Caco-2 (cell line): ENCODE measurements around the gene REEP3. TPM values are rescaled to one million over a fixed set of nuclear protein-coding genes. Genes with fewer than 3 reads are reported as not detected.

Source experiments
- BruUV-seq: library from RNA; stranded (reverse); fragments of 400-500 nt; replicated peaks from 2 replicates; lab custom pipeline; 2021; lab: Mats Ljungman, UMichigan
- CTCF ChIA-PET: fragments of 300-600 bp; sonication (Branson Sonifier 250); formaldehyde crosslinking; loops from one replicate; lab custom pipeline; 2022; ENCODE audit warnings: antibody characterized with exemption; lab: Charles Lee
- POLR2A ChIA-PET: fragments of 300-600 bp; sonication (Branson Sonifier 250); formaldehyde crosslinking; loops from one replicate; lab custom pipeline; 2022; ENCODE audit warnings: antibody characterized with exemption; lab: Charles Lee
- DNase-seq, 2 experiments: peaks; one replicate each; pipeline versions ENCODE4 v3.0.0 to v3.0.0-alpha.2; 2020 to 2022
- H3K27me3 ChIP-seq: replicated peaks from 2 replicates; pipeline ENCODE4 v1.6.0; 2011; ENCODE audit warnings: low read length; ENCODE audit not compliant: control insufficient read depth, insufficient read depth
- H3K36me3 ChIP-seq: 2 replicates; pipeline ENCODE4 v1.5.1; 2011; ENCODE audit warnings: low read length; ENCODE audit not compliant: control insufficient read depth, insufficient read depth
- H3K4me1 ChIP-seq: fragments of 250-450 bp; sonication (Bioruptor Pico); 2 replicates; pipeline ENCODE4 v1.5.1; 2020; ENCODE audit warnings: mild to moderate bottlenecking
- H3K4me3 ChIP-seq: 2 replicates; pipeline ENCODE4 v1.5.1; 2011; ENCODE audit warnings: low read depth, mild to moderate bottlenecking, control low read depth, low read length
- H3K9me3 ChIP-seq: fragments of 250-450 bp; sonication (Bioruptor Pico); 2 replicates; pipeline ENCODE4 v1.5.1; 2020; ENCODE audit warnings: mild to moderate bottlenecking, moderate library complexity
- H3K27ac Mint-ChIP-seq: one replicate; pipeline ENCODE4 v1.8.0; 2022; ENCODE audit warnings: mixed read lengths; ENCODE audit not compliant: unreplicated experiment
- H3K27me3 Mint-ChIP-seq: one replicate; pipeline ENCODE4 v1.8.0; 2022; ENCODE audit warnings: mixed read lengths; ENCODE audit not compliant: insufficient read depth, unreplicated experiment
- H3K36me3 Mint-ChIP-seq: one replicate; pipeline ENCODE4 v1.8.0; 2022; ENCODE audit warnings: mild to moderate bottlenecking, mixed read lengths; ENCODE audit not compliant: insufficient read depth, unreplicated experiment
- H3K4me1 Mint-ChIP-seq: one replicate; pipeline ENCODE4 v1.8.0; 2022; ENCODE audit warnings: low read depth, mixed read lengths; ENCODE audit not compliant: unreplicated experiment
- H3K4me3 Mint-ChIP-seq: one replicate; pipeline ENCODE4 v1.8.0; 2022; ENCODE audit warnings: mild to moderate bottlenecking, moderate library complexity, mixed read lengths; ENCODE audit not compliant: unreplicated experiment
- H3K9me3 Mint-ChIP-seq: one replicate; pipeline ENCODE4 v1.8.0; 2022; ENCODE audit warnings: mixed read lengths; ENCODE audit not compliant: unreplicated experiment
- CTCF ChIP-seq, 2 experiments: fragments of 200-600 bp in 1 of 2; IDR thresholded peaks; 1 replicate in 1 of 2; 2 replicates in 1 of 2; pipeline versions ENCODE4 v1.5.1 to v1.8.0; 2011 to 2022; ENCODE audit warnings: antibody characterized with exemption in 1 of 2, control low read depth in 1 of 2, inconsistent platforms in 1 of 2, low read depth in 1 of 2, low read length in 1 of 2, mild to moderate bottlenecking in 1 of 2, moderate library complexity in 1 of 2; ENCODE audit not compliant: insufficient read depth in 1 of 2, severe bottlenecking in 1 of 2, unreplicated experiment in 1 of 2
- intact Hi-C: fragments of 100-400 bp; cut with micrococcal nuclease; formaldehyde crosslinking; loops from one replicate; pipeline ENCODE4 v1.10.0; 2022; ENCODE audit not compliant: unreplicated experiment
- total RNA-seq: library from RNA; stranded (reverse); gene quantifications from 2 replicates; pipeline ENCODE4 v1.2.3, GENCODE V29; 2022

The REEP3 gene
- total RNA-seq, 1 experiment from 2014 or later: 66.4 TPM

- BruUV-seq: TSS peak; percentile 65
- no peak for DNase-seq
- H3K27me3 ChIP-seq: no peaks in the 10 kb centered on the region
- H3K9me3 ChIP-seq: no peaks in the 10 kb centered on the region
- Mint-ChIP-seq H3K27ac (peak overlapping the region; percentile 95), H3K4me3 (peak overlapping the region; percentile 82), H3K4me1 (peaks cover 46% of the 10 kb centered on the region), H3K27me3 (no peaks in the 10 kb centered on the region), H3K36me3 (peaks cover 17% of the 10 kb centered on the region), H3K9me3 (no peaks in the 10 kb centered on the region)
- CTCF ChIA-PET: interaction anchor here (0.6 to 4.6 kb wide), 10 partner anchors 85 to 498 kb away, joined by 3 to 62 read pairs (median 4); partner anchors contain the start of gene NRBF2
- POLR2A ChIA-PET: interaction anchor here (0.5 to 3.0 kb wide), 16 partner anchors 9 to 542 kb away, joined by 3 to 23 read pairs (median 5); partner anchors contain the start of gene NRBF2
- peak overlapping the region; percentile 64 for H3K4me3 ChIP-seq
- intact Hi-C loops: loop anchor here (1.0 to 5.0 kb wide), 6 partner anchors 7 to 498 kb away; partner anchors contain the start of gene NRBF2
- no peak for TF ChIP-seq CTCF (IDR thresholded peaks at IDR 0.05; ENCODE audit: insufficient read depth in 1 of 2, low read depth in 1 of 2, low read length in 1 of 2, severe bottlenecking in 1 of 2, unreplicated experiment in 1 of 2)
- H3K36me3 ChIP-seq: no peaks in the 10 kb centered on the region
- H3K4me1 ChIP-seq: peaks cover 50% of the 10 kb centered on the region
These were observed 109.9 kb downstream of the REEP3 start for GRCh38 chr10:63630931-63631680.

GRCh38 chr10:63631991-63632390, 110.8 kb downstream of the REEP3 start:
- no peaks in the 10 kb centered on the region for H3K27me3 Mint-ChIP-seq
- peaks cover 17% of the 10 kb centered on the region for H3K36me3 Mint-ChIP-seq
- H3K9me3 Mint-ChIP-seq: no peaks in the 10 kb centered on the region
- peaks cover 50% of the 10 kb centered on the region for H3K4me1 ChIP-seq
- no peak overlapping the region for H3K4me3 Mint-ChIP-seq
- no peak for DNase-seq
- ChIA-PET POLR2A (interaction anchor here (1.2 to 1.8 kb wide), 2 partner anchors 9 to 33 kb away, joined by 4 to 18 read pairs; no protein-coding TSS in a partner anchor), CTCF (interaction anchor here (0.6 to 4.6 kb wide), 2 partner anchors 457 to 464 kb away, joined by 3 to 62 read pairs; no protein-coding TSS in a partner anchor)
- no TSS peak for BruUV-seq
- intact Hi-C loops: loop anchor here (5.0 kb wide), 2 partner anchors 185 to 285 kb away; no protein-coding TSS in a partner anchor
- peaks cover 46% of the 10 kb centered on the region for H3K4me1 Mint-ChIP-seq
- no peaks in the 10 kb centered on the region for H3K9me3 ChIP-seq
- no peak overlapping the region for H3K4me3 ChIP-seq
- H3K27me3 ChIP-seq: no peaks in the 10 kb centered on the region
- TF ChIP-seq CTCF (IDR thresholded peaks at IDR 0.05; ENCODE audit: insufficient read depth in 1 of 2, low read depth in 1 of 2, low read length in 1 of 2, severe bottlenecking in 1 of 2, unreplicated experiment in 1 of 2): no peak
- H3K27ac Mint-ChIP-seq: no peak overlapping the region
- no peaks in the 10 kb centered on the region for H3K36me3 ChIP-seq

- intact Hi-C loops: loop anchor here (5.0 kb wide), 2 partner anchors 183 to 287 kb away; no protein-coding TSS in a partner anchor
- H3K36me3 ChIP-seq: no peaks in the 10 kb centered on the region
- Mint-ChIP-seq H3K4me3 (no peak overlapping the region), H3K36me3 (peaks cover 17% of the 10 kb centered on the region), H3K27ac (peak overlapping the region; percentile 21), H3K4me1 (peaks cover 43% of the 10 kb centered on the region), H3K9me3 (no peaks in the 10 kb centered on the region), H3K27me3 (no peaks in the 10 kb centered on the region)
- POLR2A ChIA-PET: interaction anchor here (0.5 to 0.6 kb wide), 2 partner anchors 45 to 170 kb away, joined by 3 to 5 read pairs; no protein-coding TSS in a partner anchor
- no TSS peak for BruUV-seq
- TF ChIP-seq CTCF (IDR thresholded peaks at IDR 0.05; ENCODE audit: insufficient read depth in 1 of 2, low read depth in 1 of 2, low read length in 1 of 2, severe bottlenecking in 1 of 2, unreplicated experiment in 1 of 2): peak; percentile 75
- H3K27me3 ChIP-seq: no peaks in the 10 kb centered on the region
- H3K4me1 ChIP-seq: peaks cover 48% of the 10 kb centered on the region
- DNase-seq: peak; percentile 63 to 72
- H3K9me3 ChIP-seq: no peaks in the 10 kb centered on the region
- H3K4me3 ChIP-seq: no peak overlapping the region
- CTCF ChIA-PET: interaction anchor here (0.6 to 1.6 kb wide), 13 partner anchors 12 to 476 kb away, joined by 3 to 14 read pairs (median 3); no protein-coding TSS in a partner anchor
These were observed 112.7 kb downstream of the REEP3 start for GRCh38 chr10:63633677-63634487.
